GM19324 (cell line): Measurements from ENCODE around the gene RUNX1.

Experiments used
- ATAC-seq: cut with Tn5 transposase; IDR thresholded peaks from one replicate; pipeline ENCODE4 v1.9.1; 2021; ENCODE audit warnings: mild to moderate bottlenecking, moderate library complexity; ENCODE audit not compliant: unreplicated experiment, low FRiP score

RUNX1 gene

DNA sequence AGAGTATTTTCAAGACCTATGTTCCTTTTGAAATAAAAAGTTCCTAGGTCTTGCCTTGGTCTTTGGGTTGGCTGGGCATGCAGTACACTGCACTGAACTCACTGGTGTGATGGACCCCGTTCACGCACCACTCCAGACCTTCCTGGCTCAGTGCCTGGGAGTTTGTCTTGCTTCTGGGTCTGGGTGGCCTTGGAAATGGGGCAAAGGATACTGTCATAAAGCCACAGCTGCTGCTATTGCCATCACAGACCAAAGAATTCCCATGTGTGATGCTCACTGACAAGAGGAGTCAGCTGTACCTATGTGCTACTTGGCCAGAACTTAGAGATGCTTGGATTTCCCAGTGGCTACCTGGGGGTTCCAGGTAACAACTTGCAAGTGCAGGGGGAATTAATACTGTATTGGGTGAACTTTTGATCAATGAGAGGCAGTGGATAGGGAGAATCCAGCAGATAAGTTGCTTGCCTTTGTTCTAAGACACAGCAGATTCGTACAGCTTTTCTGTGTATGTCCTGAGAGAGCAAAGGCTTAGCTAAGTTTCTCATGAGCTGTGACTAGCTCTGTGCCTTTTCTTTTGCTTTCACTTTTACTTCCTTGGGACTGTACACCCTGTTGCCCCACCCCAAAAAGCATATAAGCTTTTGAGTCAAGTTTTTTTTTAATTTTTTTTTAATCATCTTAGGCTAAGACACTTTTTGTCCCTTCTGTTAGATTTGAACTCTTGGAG lies 115.3 kb downstream of the RUNX1 start:
- ATAC-seq, result no peak

- ATAC-seq, result no peak
Observed at GRCh38 chr21:34932233-34932632, 116.9 kb downstream of the RUNX1 start.

DNA sequence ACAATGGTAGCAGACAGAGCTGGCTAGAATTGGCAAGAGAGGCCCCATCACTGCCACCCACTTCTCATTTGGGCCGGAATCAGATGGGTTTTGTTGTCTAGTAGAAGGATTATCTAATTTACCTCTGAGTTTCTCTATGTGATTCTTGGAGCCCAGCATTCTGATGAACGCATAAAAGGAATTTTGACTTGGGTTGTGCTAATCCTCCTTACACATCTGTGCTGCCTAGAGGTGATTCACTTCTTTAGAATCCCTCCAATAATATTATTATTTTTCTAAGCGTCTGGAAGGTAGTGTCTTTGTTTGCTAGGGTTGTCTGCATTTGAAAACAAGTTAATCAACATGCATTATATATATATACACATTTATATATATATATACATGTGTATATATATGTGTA lies 118.1 kb downstream of the RUNX1 start:
- no peak for ATAC-seq

- ATAC-seq, result no peak
Observed at GRCh38 chr21:34928637-34929036, 120.5 kb downstream of the RUNX1 start.

GRCh38 chr21:34927992-34928391 lies 121.1 kb downstream of the RUNX1 start:
- no peak for ATAC-seq

GRCh38 chr21:34926803-34927467 lies 122.2 kb downstream of the RUNX1 start:
- ATAC-seq, result no peak

GRCh38 chr21:34925597-34925996 lies 123.5 kb downstream of the RUNX1 start:
- ATAC-seq, result no peak

- ATAC-seq, result no peak
Observed at GRCh38 chr21:34924771-34925419, 124.2 kb downstream of the RUNX1 start.

DNA sequence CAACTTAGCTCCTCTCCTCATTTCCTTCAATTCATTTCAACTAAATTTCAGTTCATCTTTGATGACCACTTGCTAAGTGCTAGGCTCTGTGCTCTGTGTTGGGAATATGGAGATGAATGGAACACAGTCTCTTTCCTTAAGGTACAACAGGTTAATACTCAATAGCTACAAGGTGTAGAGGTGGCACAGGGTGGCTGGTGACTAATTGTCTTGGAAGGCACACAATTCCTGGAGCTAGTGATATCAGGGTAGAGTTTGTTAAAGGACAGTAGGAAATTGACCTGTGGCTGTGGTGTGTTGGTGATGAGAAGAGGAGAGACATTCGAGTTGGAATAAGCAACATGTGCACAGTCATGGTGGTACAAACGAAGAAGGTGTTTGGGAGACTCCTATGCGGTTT lies 124.9 kb downstream of the RUNX1 start:
- no peak for ATAC-seq

DNA sequence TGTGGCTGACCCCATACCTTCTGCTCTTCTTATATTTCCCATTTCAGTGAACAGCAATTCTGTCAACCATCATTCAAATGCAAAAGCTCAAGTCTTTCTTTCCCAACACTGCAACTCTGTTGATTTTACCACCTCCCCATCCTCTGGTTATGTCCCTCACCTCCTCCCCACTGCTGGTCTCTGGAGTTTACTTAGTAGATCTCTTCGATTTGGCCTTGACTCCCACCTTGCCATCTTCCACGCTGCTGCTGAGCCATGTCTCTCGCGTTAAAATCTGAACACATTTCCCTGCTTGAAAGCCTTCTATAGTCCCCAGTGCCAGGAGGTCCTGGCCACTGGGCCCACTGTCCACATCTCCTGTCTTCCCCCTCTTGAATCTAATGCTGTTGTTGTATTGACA lies 125.5 kb downstream of the RUNX1 start:
- no peak for ATAC-seq

DNA sequence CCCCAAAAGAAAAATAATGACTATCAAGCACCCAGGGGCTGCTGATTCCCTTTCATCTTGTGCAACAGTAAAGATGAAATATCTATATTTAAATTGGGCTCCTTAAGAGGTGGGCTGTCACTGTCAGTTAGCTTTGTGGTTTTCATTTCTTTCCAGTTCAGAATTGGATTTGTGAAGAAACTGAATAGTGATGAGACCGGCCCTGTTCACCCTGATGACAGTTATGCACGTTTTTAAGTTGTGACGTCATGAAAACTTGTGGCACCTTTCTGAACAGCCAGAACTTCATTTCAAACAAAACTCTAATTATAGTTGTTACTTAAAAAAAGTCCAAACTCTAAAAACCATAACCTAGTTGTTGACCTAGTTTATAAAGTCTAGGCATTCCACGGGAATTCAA lies 125.9 kb downstream of the RUNX1 start:
- ATAC-seq, result no peak

DNA sequence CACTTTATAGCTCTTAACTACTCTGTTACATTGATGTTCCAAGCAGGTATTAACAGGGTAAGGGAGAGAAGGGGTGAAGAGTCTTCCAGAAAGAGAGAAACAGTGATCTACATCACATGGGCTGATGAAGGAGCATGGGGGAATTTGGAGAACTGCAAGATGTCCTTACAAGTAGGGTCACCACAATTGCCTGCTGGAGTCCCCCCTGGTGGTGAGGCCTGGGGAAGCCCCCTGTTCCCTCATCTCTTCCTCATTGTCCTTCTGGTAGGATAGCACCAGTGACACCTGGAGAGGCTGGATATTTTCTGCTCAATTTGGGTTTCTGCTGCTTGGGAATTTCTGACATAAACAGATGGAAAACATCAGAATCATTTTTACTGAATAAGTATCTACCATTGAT lies 126.6 kb downstream of the RUNX1 start:
- ATAC-seq, result no peak

GRCh38 chr21:34921151-34921550 lies 128.0 kb downstream of the RUNX1 start:
- ATAC-seq, result no peak

DNA sequence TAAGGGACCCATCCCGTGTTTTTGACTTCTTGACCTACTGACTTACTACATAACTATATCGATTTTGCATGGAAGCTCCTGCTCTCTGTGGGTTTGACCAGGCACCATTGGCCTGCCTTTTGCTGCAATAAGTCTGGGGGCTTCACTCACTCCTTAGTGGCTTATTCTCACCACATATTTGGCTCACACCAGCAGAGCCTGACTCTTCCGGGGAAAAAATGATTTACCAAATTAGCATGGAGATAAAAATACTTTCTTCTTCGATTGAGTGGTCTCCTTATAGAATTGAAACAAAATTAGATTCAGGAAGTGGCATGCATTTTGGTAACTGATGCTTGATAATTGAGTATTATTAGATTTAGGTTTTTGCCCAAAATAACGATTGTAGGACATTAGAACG lies 129.7 kb downstream of the RUNX1 start:
- ATAC-seq, result no peak

GRCh38 chr21:34916446-34916845 lies 132.7 kb downstream of the RUNX1 start:
- ATAC-seq, result no peak

GRCh38 chr21:34915364-34915841 lies 133.7 kb downstream of the RUNX1 start:
- no peak for ATAC-seq

GRCh38 chr21:34914239-34914638 lies 134.9 kb downstream of the RUNX1 start:
- ATAC-seq, result no peak

DNA sequence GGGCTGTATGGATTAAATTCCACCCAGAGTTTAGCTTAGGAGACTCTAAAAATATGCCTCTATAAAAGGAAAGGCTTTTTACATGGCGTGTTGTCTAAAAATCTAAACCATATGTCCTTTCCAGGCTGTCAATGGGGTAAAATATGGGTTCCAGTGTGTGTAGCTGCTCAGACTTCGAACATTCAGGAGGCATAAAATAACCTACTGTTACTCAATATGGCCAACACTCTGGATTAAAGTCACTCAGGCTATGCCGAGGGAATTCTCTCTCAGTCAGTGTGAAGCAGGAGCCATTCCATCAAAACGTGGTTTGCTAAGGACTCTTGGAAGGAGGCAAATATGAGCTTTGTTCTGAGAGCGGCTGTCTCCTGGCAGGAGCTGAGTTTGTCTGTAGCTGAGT lies 135.3 kb downstream of the RUNX1 start:
- no peak for ATAC-seq

- ATAC-seq, result no peak
Observed at GRCh38 chr21:34912022-34912945, 136.8 kb downstream of the RUNX1 start.

DNA sequence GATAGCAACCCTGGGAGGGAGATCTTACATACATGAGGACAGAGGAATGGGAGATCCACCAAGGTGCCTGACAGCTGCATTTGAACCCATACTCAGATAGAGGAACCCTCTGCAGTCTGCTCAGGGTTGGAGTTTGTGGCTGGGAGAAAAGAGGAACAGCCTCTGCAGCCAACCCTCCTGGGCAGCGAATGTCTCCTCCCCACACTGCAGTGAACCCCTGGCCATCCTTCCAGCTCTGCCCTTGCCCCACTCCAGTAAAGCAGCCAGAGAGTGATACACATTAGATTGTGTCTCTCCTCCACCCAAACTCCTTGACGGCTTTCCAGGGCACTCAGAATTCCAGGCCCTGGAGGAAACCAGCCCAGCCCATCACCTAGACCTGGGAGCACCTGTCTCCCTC lies 137.7 kb downstream of the RUNX1 start:
- ATAC-seq, result no peak

GRCh38 chr21:34910396-34910795 lies 138.7 kb downstream of the RUNX1 start:
- no peak for ATAC-seq
